ENCODE data around the gene CUL2. TPM values are rescaled to one million over a fixed set of nuclear protein-coding genes. Genes with fewer than 3 reads are reported as not detected.

The CUL2 gene
- 25.8 and 29.0 TPM in 2 replicates for total RNA-seq (2013; cell fraction: nucleolus; rRNA removed)
- total RNA-seq (2014; rRNA removed) (15.6 and 20.2 TPM in 2 replicates), total RNA-seq (2014; rRNA removed; fragmentation: Illumina TruSeq; extraction: Trizol) (29.5 and 31.9 TPM in 2 replicates), total RNA-seq (2021) (31.3 and 34.5 TPM in 2 replicates), polyA plus RNA-seq (2011; rRNA removed) (34.7 and 71.2 TPM in 2 replicates), polyA plus RNA-seq (2014; fragmentation: Illumina TruSeq; extraction: Trizol) (35.3 and 46.3 TPM in 2 replicates), polyA plus RNA-seq (2014; fragmentation: Nextera tagmentation; extraction: Ambion mirVana) (10 to 100 TPM; 11.9 to 12.7 TPM), polyA plus RNA-seq (2014; rRNA removed) (18.1 and 25.6 TPM in 2 replicates), polyA plus RNA-seq (2016; fragmentation: Nextera tagmentation; extraction: Ambion mirVana) (10 to 100 TPM; 51.6 to 56.5 TPM), polyA minus RNA-seq (2011; rRNA and poly(A)+ RNA removed) (17.7 and 26.9 TPM in 2 replicates), Bru-seq, nascent RNA (percentile 77 among the genes with signal in this experiment), BruChase-seq, experiment 1, labeled RNA remaining after a 6-hour chase (percentile 77 among the genes with signal in this experiment), BruChase-seq, experiment 2, labeled RNA remaining after a 2-hour chase (percentile 76 among the genes with signal in this experiment)
- 8.6 TPM for polyA plus RNA-seq (2011; ENCODE audit: low read depth)
- polyA plus RNA-seq (2011; cell fraction: cytosol; rRNA removed), result 11.0 and 11.5 TPM in 2 replicates
- polyA plus RNA-seq (2011; cell fraction: nucleus; rRNA removed), result 10.6 and 12.5 TPM in 2 replicates
- polyA plus RNA-seq (2012), result 11.8 and 18.2 TPM in 2 replicates
- polyA minus RNA-seq (2011; cell fraction: cytosol; rRNA and poly(A)+ RNA removed), result 12.4 and 13.1 TPM in 2 replicates
- 7.1 and 13.9 TPM in 2 replicates for polyA minus RNA-seq (2011; cell fraction: nucleus; rRNA and poly(A)+ RNA removed)
- long read RNA-seq, experiment 1, full-length matches to known transcripts, result 20 of 26 reads
- long read RNA-seq, experiment 1, partial matches to known transcripts, result 1 of 26 reads
- long read RNA-seq, experiment 1, other reads (novel, unspliced or antisense), result 5 of 26 reads
- long read RNA-seq, experiment 2, full-length matches to known transcripts, result 93 of 162 reads
- long read RNA-seq, experiment 2, partial matches to known transcripts, result 58 of 162 reads
- long read RNA-seq, experiment 2, other reads (novel, unspliced or antisense), result 11 of 162 reads

- Histone ChIP-seq H3K27ac (ENCODE audit: control insufficient read depth, insufficient read depth) (peak within 1 kb of the TSS; percentile 91), H3K9ac (ENCODE audit: control insufficient read depth, insufficient read depth, low read length) (peak within 1 kb of the TSS; percentile 89), H4K20me1 (ENCODE audit: control insufficient read depth, insufficient read depth) (no peaks in the 10 kb centered on the region), H3K27me3 (replicated peaks in 1 of 2; ENCODE audit: control insufficient read depth in 2 of 2, insufficient read depth in 2 of 2, low read length in 1 of 2) (no peaks in the 10 kb centered on the region), H3K4me2 (ENCODE audit: control insufficient read depth, insufficient read depth) (peak within 1 kb of the TSS; percentile 86), H3K36me3 (ENCODE audit: control insufficient read depth in 2 of 2, insufficient read depth in 2 of 2, low read length in 1 of 2) (no peaks in the 10 kb centered on the region), H3K4me1 (ENCODE audit: control insufficient read depth, insufficient read depth, low read length) (peaks cover 4% of the 10 kb centered on the region; the same call in 1 of the 2 replicates), H3K79me2 (ENCODE audit: control insufficient read depth, insufficient read depth, low read length) (peaks cover 45% of the 10 kb centered on the region), H3K9me3 (replicated peaks; ENCODE audit: control insufficient read depth, insufficient read depth, low read length) (no peaks in the 10 kb centered on the region; the same call in 1 of the 3 replicates), H3K4me3 (peak within 1 kb of the TSS; percentile 79), H2AFZ (ENCODE audit: control insufficient read depth, low read depth, low read length) (peak within 1 kb of the TSS; percentile 100)
- DNase-seq (ENCODE audit: low read depth, low spot score) (peak; percentile 76), ATAC-seq (peak; percentile 99), FAIRE-seq (peak; percentile 44)
- WGBS (ENCODE audit: insufficient coverage, insufficient replicate concordance, low lambda C conversion rate, missing lambda C conversion rate), result 2% methylated on average over 30 of the region's 59 CpGs
- ChIA-PET POLR2A (interaction anchor here (0.5 to 1.0 kb wide), 2 partner anchors 38 to 105 kb away, joined by 3 read pairs; no protein-coding TSS in a partner anchor), SMC1A (ENCODE audit: uncharacterized antibody, unreplicated experiment) (interaction anchor here (0.8 to 2.8 kb wide), 6 partner anchors 9 to 257 kb away, joined by 3 to 6 read pairs (median 3); no protein-coding TSS in a partner anchor), CTCF (interaction anchor here (0.5 to 1.5 kb wide), 5 partner anchors 12 to 130 kb away, joined by 3 to 4 read pairs (median 3); no protein-coding TSS in a partner anchor), RAD21 (ENCODE audit: unreplicated experiment) (interaction anchor here (1.3 kb wide), 1 partner anchor 105 kb away, joined by 5 read pairs; no protein-coding TSS in a partner anchor)
- intact Hi-C loops (cut with micrococcal nuclease; ENCODE audit: unreplicated experiment) (no loop called here), in situ Hi-C loops (cut with MboI) (no loop called here)
- no TSS peak for BruUV-seq (replicated peaks)
- TF ChIP-seq EZH2 (IDR thresholded peaks at IDR 0.05; ENCODE audit: borderline replicate concordance, control insufficient read depth, low read depth, low read length) (no peak), BMI1 (IDR thresholded peaks at IDR 0.05; ENCODE audit: borderline replicate concordance) (no peak), ESRRA (IDR thresholded peaks at IDR 0.05; ENCODE audit: low read length) (no peak), STAT1 (conservative IDR thresholded peaks at IDR 0.05) (peak; percentile 57; the same call in 1 of the 2 replicates), JUND (IDR thresholded peaks at IDR 0.05; ENCODE audit: low read depth, low read length) (peak; percentile 91), EP300 (IDR thresholded peaks at IDR 0.05; ENCODE audit: borderline replicate concordance in 1 of 2, control insufficient read depth in 1 of 2, low read depth in 2 of 2, low read length in 2 of 2) (no peak), RUNX3 (IDR thresholded peaks at IDR 0.05; ENCODE audit: low read length) (peak; percentile 68), MXI1 (IDR thresholded peaks at IDR 0.05; ENCODE audit: low read depth, low read length) (no peak; the same call in 1 of the 2 replicates), CHD1 (IDR thresholded peaks at IDR 0.05; ENCODE audit: low read depth, low read length) (peak; percentile 96), YY1 (IDR thresholded peaks at IDR 0.05; ENCODE audit: low read depth, low read length) (peak; percentile 93), RAD21 (IDR thresholded peaks at IDR 0.05; ENCODE audit: insufficient read depth, low read depth, low read length) (no peak), TCF12 (IDR thresholded peaks at IDR 0.05; ENCODE audit: low read depth, low read length) (0 out of 2 replicates have a peak, but pooled peaks have one; percentile 9), SMARCA5 (IDR thresholded peaks at IDR 0.05) (0 out of 2 replicates have a peak, but pooled peaks have one; percentile 12), RCOR1 (conservative IDR thresholded peaks at IDR 0.05; ENCODE audit: low read depth, low read length) (no peak), HSF1 (IDR thresholded peaks at IDR 0.05; ENCODE audit: low read depth, low read length) (no peak), MTA2 (IDR thresholded peaks at IDR 0.05; ENCODE audit: low read depth) (peak; percentile 29; the same call in 1 of the 2 replicates), SPI1 (IDR thresholded peaks at IDR 0.05; ENCODE audit: borderline replicate concordance, insufficient read depth, low read depth, low read length) (no peak), RELA (IDR thresholded peaks at IDR 0.05; ENCODE audit: borderline replicate concordance, partially characterized antibody) (peak; percentile 49)
These were observed at the start of gene CUL2 for GRCh38 chr10:35090162-35090954. Gene CUL2 (minus strand): TSS chr10:35090341. CDS start chr10:35071317, 19,024 bp downstream.

All from GM12878 (cell line).